Measurements from ENCODE around the gene PSMA5. TPM values are rescaled to one million over a fixed set of nuclear protein-coding genes. Genes with fewer than 3 reads are reported as not detected.
A peak's percentile ranks its signal among the peaks of the same experiment; 100 is the strongest.
"Not testable (repeated sequence)": the region's sequence is repeated elsewhere in the genome, so short reads cannot be mapped to it uniquely, and the experiment has no call there.

PSMA5 gene
- 45.3 and 55.1 TPM in 2 replicates for total RNA-seq

DNA sequence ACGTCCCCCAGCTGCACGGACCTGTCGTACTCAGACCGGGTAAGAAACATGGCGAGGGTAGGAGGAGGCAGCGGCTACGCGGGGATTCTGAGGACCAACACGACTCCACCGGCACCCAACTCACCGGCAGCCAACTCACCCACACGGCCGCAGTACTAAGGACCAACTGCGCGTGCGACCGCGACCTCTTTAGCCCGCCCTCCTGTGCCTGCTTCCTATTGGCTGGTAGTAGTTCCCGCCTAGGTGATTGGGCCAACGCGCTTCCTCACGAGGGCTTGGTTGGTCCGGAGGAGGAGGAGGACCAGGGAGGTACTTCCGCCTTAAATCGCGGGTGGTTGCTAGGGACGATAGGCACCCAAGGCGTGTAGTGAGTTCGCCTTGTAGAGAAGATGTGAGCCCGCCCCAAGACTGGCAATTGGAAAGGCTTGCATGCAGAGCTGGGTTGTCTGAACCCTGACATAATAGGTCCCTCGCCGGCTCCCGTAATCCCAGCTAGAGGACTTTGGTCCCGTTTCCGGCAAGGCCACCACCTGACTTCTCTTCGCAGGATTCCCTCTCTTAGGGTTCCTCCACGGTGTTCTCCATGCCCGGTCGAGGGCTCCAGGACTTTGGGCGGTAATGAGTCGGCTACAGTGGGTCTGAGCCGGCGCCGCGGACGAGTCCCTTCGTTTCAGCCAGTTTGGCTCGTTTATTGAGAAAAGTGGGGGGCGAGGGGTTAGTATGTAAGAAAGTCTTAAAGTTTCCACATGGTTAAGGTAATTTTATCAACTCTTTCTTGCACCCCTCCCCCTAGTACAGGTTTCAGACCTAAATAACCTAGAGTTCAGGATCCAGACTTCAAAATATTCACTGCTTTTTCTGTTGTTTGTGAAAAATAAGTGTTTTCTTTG is at the start of gene PSMA5:
PSMA5 (minus strand) TSS at position 168 of the 890 bp plus-strand sequence; CDS start at position 50, 118 bp downstream.
- peak; percentile 100 for DNase-seq

GRCh38 chr1:109475261-109475660 is 49.0 kb upstream of the PSMA5 start:
- no peak for DNase-seq

DNA sequence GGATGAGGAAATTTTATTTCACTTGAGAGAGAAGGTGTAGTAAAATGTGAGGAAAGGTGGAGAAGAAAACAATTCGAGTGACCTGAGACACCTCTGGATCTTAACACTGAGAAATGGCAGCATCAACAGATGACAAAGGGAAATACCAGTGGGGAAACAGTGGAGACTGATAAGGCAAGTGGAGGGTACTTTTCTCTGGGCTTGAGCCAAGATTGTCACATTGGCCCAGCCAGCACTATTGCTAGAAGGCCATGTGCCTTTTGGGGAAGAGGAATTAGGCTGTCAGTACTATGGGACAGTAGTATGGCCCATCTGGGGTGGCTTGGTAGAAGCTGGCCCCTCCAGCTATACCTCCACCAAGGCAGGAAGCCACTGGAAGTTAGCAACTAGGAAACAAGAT is 48.4 kb upstream of the PSMA5 start:
- DNase-seq, result no peak

GRCh38 chr1:109473284-109474057 is 47.2 kb upstream of the PSMA5 start:
- DNase-seq, result not testable (repeated sequence)

DNA sequence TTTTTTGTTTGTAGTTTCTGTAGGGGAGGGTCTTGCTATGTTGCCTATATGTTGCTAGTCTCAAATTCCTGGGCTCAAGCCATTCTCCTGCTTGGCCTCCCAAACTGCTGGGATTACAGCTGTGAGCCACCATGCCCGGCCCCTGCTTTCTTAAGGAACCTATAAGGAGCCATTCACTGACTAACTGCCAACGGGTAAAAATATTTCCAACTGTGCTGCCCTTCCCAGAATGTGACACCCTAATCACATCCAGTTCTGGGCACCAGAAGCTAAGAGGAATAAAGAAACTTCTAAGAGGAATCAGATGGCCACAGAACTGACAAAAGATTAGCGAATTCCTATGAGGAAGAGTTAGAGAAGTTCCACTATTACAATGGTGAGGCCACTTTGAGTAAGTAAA is 46.5 kb upstream of the PSMA5 start:
- DNase-seq, result no peak

DNA sequence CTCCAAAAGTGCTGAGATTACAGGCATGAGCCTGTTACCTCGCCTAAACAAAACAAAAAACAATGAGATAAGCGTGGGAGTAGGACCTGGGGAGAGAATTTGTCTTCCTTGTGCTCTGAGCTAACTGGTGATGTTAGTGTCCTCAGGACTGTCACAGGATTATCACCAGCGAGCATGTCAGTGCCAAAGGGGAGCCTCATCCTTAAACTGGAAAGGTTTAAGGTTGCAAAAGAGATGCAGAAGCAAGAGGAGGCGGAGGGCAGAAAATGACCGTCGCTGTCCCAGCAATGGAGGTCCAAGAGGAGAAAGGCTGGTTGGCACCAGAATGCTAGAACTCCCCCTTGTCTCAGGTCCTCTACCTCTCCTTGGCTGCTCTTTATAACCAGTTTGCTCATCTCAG is 44.0 kb upstream of the PSMA5 start:
- DNase-seq, result no peak

DNA sequence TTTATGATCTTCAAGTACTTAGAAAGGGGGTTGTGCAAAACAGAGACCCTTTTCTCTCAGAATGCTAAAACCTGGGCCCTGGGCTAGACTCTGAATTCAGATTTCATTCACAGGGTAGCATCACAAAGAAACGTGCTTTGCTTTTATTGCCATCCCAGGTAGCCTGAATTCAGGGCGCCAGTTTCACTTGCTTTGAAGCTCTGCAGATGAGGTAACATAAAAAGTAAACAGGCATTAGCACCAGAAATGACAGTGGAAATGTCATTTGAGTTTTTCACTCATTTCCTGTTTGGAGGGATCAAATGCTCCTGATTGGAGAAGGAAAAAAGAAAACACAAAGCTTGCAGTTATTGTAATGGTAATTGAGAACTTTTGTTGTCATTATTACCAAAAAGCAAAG is 42.7 kb upstream of the PSMA5 start:
- DNase-seq, result no peak

GRCh38 chr1:109468061-109468460 is 41.8 kb upstream of the PSMA5 start:
- DNase-seq, result no peak

DNA sequence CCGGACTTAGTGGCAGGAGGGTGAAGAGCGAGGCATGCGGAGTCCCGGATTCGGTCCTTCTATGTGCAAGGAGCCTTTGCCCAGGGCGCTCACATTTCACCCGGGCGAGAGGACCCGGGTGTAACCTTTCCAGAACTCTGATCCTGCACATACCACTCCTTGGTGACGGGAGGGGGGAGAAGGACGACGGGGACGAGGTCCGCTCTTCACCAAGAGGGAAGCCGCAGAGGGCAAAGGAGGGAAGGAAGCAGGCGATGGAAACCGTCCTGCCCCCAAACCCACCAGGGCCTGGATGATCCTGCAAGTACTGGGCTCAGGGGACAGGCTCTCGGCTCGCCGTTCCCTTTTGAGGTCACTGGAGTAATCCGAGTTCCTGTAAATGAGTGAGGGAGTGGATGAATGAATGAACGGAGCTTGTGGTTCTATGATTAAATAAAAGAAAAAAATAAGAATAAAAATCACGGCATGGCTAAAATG is 41.1 kb upstream of the PSMA5 start:
- no peak for DNase-seq

DNA sequence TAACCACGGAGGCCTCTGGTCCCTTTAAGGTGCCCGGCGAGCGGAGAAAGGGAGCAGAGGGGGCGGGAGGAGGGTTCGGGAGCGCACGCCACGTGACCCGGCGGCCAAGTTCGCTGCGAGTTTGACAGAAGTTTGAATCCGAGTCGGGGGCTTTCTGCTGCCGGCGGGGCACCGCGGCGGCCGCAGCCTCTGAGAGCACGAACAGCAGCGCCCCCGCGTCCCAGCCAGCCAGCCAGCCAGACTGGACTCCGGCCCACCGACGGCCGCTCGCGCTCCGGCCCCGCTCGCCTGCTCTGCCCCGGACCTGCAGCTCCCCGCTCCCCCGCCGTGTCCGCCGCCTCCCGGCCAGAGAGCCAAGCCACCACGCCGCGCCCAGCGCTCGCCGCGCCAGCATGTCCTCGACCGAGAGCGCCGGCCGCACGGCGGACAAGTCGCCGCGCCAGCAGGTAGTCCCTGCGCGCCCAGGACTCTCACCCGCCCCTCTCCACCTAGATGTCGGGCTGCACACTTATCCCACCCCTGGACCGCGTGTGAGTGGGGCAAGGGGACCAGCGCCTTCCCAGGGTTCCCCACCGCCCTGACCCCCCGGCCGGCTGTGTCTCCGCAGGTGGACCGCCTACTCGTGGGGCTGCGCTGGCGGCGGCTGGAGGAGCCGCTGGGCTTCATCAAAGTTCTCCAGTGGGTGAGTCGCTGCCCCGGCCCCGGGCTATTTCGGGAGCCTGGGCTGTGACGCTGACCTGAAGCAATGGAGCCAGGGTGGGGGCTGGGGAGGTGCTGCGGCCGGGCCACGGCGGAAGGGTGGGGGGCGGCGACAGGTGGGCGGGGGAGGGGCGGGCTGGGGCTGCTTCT is 40.4 kb upstream of the PSMA5 start, which contains the start of gene SYPL2:
SYPL2 (plus strand) TSS at position 95 of the 849 bp plus-strand sequence; CDS start at position 393, 298 bp downstream.
- DNase-seq, result peak; percentile 15

DNA sequence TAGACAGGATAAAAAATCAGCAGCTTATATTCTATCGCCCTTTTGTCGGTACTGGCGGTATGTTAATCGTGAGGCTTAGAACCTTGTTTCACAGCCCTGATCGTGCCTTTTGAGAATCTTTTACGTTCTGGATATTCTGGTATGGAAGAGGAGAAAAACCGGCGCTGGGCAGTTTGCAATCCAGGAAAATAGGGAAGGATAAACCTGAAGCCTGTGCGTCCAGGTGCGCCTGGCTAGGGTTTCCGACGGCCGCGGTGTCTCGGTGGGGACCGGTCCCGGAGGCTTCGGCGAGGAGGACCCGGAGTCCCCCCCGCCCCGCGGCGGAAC is 39.8 kb upstream of the PSMA5 start:
- no peak for DNase-seq

DNA sequence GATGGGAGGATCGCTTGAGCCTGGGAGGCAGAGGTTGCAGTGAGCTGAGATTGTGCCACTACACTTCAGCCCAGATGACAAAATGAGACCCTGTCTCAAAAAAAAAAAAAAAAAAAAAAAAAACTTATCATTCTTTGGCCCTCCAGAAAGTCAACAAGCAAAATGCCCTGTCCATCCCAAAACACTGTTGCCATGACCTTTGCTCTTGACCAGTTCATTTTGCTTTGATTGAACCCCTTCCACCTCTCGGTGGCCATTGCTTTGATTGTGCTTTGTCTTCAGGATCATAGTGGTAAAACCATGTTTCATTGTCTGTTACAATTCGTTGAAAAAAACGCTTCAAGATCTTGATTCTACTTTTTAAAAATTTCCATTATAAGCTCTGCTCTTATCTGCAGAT is 31.6 kb upstream of the PSMA5 start:
- no peak for DNase-seq

GRCh38 chr1:109454497-109455133 is 28.4 kb upstream of the PSMA5 start:
- DNase-seq, result no peak

DNA sequence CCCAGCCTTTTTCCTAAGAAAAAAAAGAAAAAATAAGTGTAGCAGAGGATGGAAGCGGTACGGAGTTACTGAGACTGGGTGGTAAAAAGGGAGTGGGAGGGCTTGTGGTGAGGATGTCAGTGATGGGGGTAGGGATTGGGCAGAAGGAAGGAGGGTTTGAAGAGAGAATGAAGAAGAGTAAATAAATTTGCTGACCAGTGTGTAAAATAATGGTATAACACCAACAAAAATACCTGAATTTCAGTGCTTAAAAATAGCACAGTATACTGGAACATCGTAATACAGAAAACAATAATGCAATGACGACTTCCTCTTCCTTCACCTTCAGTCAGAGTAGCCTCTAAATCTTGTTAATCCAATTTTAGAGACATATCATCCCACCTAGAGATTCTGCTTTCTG is 21.3 kb upstream of the PSMA5 start:
- no peak for DNase-seq

DNA sequence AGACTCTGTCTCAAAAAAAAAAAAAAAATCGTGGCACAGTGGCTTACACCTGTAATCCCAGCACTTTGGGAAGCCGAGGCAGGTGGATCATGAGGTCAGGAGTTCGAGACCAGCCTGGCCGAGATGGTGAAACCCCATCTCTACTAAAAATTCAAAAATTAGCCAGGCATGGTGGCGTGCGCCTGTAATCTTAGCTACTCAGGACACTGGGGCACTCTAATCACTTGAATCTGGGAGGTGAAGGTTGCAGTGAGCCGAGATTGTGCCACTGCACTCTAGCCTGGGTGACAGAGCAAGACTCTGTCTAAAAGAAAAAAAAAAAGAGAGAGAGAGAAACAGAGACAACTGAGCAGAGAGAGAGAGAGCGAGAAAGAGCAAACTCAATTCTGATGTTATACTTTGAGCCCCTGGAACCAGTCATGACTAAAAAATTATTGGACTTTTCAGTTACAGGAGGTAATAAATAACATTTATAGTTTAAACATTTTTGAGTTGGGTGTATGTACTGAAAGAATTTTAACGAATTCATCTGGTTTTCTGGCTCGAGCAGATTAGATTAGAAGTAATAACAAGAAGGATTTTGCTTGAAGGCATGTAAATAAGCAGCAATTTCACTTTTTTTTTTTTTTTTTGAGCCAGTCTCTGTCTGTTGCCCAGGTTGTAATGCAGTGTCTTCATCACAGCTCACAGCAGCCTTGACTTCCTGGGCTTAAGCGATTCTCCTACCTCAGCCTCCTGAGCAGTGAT is 19.9 kb upstream of the PSMA5 start:
- DNase-seq, result not testable (repeated sequence)

DNA sequence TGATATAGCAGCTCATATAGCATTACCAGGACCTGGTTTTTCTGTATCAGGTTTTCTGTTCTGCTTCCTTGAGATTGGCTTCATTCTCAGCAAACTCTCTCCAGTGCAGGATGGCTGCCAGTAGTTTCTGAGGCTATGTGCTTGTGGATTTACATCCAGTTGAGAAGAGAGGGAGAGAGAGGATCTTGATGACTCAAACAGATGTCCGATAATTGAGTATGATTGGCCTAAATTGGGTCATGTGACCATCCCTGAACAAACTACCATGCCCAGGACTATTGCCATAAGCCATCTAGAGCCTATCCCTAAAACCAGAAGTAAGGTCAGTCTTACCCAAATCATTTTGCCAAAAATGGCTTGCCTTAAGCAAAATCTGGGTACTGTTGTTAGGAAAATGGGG is 18.1 kb upstream of the PSMA5 start:
- DNase-seq, result no peak

DNA sequence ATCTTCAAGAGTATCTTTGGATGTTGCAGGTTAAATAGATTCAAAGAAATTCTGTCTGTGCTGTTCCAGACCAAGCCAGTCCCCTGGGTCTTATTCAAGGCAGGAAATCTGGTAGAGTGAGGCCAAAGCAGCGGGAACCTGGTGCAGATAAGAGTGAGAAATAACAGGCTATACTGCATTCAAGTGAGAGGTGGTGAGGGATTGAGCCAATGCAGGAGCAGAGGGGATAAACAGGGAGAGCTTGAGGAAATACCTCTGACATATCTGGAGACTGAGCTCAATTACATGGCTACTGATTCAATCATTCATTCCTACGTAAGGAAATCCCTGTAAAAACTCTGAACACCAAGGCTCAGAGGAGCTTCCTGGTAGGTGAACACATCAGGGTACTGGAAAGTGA is 17.2 kb upstream of the PSMA5 start:
- DNase-seq, result no peak

- DNase-seq, result no peak
These were observed 14.8 kb upstream of the PSMA5 start for GRCh38 chr1:109441069-109441468.

GRCh38 chr1:109438798-109439297 is 12.6 kb upstream of the PSMA5 start:
- peak; percentile 56 for DNase-seq

DNA sequence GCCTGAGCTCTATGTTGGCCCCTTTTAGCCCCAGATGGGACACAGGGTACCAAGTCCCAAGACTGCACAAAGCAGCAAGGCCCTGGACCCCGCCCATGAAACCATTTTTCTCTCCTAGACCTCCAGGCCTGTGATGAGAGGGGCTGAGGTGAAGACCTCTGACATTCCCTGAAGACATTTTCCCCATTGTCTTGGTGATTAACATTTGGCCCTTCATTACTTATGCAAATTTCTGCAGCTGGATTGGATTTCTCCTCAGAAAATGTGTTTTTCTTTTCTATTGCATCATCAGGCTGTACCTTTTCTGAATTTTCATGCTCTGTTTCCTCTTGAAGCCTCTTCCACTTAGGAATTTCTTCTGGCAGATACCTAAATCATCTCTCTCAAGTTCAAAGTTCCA is 8.2 kb upstream of the PSMA5 start:
- no peak for DNase-seq

- no peak for DNase-seq
These were observed 7.1 kb upstream of the PSMA5 start for GRCh38 chr1:109433322-109433721.
